GM18907 (cell line): Measurements from ENCODE around the gene MAPRE3.
A peak's percentile ranks its signal among the peaks of the same experiment; 100 is the strongest.

ENCODE experiments used
- ATAC-seq: cut with Tn5 transposase; IDR thresholded peaks from one replicate; pipeline ENCODE4 v1.9.1; 2021; ENCODE audit warnings: mild to moderate bottlenecking, moderate library complexity; ENCODE audit not compliant: unreplicated experiment

MAPRE3 gene

DNA sequence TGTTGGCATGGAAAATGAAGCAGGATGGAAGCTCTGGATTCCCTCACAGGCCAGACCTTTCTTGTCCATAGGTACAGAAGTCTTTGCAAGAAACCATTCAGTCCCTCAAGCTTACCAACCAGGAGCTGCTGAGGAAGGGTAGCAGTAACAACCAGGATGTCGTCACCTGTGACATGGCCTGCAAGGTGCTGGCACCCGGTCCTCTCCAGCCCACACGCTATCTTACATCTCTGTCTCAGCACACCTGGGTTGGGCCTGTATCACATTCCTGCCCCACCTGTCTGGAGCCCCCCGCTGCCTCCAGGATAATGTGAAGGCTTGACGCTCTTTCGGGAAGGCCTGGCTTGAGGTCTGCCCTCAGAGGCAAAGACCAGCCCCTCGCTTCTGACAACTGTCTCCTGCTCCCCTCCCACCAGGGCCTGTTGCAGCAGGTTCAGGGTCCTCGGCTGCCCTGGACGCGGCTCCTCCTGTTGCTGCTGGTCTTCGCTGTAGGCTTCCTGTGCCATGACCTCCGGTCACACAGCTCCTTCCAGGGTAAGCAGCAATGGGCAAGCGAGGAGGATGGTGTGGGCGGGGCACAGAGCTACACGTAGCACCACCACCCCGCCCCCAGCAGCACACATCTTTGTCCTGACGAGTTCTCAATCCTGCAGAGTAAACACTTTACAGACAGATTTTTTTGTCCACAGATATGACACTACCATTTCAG is 68.3 kb downstream of the MAPRE3 start:
- ATAC-seq: no peak

DNA sequence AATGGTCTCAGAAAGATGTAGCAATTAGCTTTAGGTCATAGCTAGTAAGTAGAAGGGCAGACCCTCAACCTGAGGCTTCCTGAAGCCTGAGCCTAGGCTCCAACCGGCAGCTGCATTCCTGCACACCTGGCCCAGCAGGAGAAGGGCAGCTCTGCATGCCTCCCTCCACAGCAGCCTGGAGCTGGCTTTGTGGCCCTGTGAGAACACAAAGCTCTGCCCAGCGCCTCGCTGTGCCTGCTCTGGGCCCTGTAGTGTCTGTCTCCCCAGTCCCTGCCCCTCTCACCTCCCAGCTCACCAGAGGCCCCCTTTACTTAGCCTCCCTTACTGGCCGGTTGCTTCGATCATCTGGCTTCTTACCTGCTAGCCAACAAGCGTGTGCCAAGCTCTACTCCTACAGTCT is 69.0 kb downstream of the MAPRE3 start:
- no peak for ATAC-seq

DNA sequence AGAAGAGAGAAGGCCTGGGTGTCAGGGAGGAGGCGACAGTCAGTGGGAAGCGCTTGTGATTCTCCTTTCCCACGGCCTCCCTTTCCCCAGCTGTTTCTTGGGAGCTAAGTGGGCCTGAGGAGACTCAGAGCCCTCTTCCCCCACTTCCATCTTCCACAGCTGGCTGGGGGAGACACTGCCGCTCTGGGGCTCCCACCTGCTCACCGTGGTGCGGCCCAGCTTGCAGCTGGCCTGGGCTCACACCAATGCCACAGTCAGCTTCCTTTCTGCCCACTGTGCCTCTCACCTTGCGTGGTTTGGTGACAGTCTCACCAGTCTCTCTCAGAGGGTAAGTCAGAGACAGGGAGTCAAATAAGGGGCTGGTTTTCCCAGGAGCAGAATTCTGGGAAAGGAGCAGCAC is 69.4 kb downstream of the MAPRE3 start:
- ATAC-seq: no peak

DNA sequence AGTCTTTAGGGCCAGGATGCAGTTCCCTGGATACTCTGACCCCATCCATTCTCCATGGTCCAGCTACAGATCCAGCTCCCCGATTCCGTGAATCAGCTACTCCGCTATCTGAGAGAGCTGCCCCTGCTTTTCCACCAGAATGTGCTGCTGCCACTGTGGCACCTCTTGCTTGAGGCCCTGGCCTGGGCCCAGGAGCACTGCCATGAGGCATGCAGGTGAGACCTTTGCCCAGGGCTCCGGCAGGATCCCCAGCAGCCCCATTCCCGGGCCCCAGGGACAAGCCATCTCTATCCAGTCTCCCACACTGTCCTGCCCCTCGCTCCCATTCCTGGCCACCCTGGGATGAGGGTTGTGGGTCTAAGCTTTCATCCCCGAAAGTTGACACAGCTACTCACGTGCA is 69.8 kb downstream of the MAPRE3 start:
- no peak for ATAC-seq

DNA sequence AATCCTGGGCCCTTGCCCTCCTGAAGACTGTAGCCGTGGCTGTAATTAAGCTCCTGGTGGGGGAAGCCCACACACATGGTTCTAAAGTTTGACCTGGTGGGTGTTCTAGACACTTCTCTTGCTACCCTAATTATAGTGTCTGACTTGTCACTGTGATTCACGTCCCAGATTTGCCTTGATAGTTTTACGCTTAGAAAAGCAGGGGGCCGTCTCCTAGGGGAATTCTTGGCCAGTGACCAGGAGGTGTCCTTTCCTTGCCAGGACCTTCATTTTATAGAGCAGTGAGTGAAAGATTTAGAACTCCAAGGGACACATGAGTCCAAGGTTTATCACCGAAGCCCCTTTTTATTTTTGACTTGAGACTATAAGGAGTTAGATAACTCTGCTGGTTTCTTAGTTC is 71.3 kb downstream of the MAPRE3 start:
- ATAC-seq: no peak

DNA sequence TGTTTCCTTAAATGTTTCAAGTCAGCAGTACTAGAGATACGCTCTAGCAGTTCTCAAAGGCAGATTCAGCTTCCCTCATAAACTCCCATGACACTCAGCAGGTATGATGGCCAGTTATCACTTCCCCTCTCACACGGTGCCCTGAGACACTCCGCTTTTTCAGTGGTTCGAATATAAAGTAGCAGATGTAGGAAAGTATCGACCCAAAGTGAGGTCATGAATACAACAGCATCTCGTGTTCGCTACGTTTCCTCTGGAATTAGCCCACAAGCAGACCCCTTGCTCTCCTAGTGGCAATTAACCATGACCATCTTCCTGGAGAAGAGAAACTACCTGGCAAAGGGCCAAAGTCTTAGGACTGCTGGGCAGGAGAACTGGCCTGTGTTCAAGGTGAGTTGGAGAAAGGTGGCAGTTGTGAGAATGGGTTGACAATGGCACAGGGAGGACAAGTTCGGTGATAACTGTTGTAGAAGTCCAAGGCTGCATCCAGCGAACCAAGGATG is 71.8 kb downstream of the MAPRE3 start:
- ATAC-seq: no peak

DNA sequence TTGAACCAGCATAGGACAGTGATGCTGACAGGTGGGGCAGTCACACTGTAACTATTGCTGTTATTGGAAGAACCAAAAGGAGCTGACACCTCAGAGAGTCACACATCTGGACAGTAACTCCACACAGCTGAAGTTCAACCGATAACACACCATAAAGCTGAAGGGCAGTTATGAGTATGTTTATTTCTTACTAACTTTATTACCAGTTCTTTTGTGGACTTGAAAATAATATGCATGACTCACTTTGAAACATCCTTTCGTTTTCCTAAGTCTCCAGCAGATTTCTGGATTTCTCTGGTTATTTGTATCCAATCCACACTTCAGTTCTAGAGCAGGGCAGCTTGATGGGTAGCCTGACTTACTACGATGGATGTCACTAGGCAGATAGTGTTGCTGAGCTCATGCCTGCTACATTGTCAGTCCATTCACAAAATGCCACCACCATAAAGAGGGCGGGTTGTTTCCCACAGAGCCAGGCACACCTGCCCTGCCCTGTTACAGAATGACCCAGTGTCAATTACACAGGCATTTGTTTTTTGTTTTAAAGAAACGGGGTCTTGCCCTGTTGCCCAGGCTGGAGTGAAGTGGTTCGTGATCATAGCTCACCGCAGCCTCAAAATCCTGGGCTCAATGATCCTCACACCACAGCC is 72.7 kb downstream of the MAPRE3 start:
- no peak for ATAC-seq

DNA sequence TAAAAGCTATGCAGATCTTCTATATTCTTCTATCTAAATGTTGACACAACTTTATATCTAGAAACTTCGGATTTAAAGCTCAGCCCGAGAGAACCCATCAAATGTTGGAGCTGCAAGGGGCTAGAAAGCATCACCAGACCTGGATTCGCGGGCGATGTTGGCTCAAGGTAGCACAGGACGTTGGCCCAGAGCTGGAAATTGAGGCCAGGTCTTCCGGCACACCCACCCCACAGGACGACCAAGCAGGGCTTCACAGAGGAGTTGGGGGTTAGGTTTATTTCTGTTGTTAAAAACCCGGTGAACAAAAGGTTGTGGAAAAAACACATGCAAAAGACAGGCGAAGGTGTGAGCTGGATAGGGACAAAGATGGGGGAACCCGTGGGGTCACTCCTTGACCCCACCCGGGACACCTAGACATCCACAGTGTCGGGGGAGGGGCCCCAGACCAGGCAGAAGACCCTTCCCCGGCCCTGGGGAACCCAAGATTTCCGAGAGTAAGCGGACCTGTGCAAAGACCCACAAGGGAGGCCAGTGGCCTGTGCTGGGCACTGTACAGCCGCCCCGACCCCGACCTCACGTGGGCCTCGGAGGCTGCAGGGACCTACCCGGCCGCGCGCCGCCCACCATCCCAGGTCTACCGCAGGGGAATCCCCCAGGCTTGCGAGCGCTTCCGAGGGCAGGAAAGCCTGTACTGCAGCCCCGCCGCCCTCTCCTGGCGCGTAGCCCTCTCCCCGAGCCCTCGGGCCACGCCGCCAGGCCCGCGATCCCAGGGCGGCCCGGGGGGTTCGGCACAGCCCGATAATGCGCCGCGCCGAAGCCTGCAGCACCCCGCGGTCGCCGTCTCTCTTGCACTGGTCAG is 79.2 kb downstream of the MAPRE3 start:
- peak; percentile 26 for ATAC-seq

DNA sequence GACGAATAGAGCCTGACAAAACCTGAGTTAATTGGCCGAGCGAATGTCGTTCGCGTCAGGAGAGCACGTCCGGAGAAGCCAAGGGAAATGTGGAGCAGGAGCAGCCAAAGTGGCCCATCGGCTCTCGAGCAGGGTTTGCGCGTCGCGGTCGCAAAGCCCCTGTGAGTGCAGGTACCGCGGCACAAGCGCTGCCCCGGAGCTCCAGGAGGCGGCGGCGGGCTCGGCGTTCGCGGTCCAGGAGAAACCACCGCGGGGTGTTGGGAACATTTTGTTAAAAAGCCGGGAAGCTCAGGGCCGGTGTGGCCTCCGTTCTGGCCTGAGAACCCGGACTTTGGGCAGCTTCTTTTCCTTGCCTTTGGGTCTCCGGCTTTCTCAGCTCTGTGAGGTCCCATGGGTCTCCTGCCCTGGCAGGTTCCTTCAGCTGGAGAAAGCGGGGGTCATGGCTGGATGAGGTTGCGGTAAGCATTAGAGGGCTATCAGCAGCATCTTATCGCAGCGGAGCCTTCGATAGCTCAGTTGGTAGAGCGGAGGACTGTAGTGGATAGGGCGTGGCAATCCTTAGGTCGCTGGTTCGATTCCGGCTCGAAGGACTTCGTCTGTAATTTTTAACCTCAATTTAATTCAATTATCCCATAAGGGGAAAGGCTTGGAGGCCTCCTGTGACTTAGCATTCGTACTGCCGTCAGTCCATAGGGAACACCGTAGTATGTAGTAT is 80.0 kb downstream of the MAPRE3 start:
- ATAC-seq: peak; percentile 61

DNA sequence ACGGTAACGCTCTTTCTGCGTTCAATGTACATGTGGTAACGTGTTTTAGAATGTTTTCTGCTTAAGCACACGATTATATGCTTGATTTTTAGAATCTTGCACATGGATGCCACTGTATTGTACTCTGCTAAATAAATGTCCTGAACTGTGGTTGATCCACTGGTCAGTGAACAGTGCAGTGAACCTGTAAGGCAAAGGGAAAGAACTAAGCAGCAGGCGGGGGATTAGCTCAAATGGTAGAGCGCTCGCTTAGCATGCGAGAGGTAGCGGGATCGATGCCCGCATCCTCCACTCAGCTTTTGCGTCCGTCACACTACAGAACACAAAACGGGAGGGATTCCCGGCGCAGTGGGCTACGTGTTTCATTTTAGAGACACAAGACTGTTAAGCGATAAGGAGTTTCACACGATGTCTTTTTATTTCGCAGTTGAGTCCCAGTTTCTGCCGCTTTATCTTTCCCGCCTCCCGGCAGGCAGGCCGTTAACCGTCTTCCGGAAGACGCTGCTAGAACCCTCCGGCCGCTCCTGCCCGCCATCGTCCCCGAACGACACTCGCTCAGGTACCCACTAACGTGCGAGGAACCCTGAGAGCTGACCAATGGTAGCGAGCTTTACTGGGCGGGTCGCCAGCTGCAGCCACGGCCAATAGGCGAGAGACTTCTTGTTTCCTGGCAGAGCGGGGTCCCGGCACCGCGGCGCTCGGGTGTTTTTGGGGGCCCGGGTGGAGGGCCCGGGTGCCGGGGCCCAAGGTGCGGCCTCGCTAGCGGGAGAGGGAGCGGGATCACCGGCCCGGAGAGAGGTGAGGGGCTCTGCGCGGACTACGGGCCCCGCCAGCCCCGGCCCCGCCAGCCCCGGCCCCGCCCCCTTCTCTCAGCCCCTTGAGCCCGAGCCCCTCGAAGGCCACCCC is 80.8 kb downstream of the MAPRE3 start, which contains the start of gene AGBL5:
Gene AGBL5, plus strand, starts transcription at position 673 of the 906 bp plus-strand sequence. CDS start 1,291 bp downstream, outside the sequence.
- ATAC-seq: peak; percentile 69

DNA sequence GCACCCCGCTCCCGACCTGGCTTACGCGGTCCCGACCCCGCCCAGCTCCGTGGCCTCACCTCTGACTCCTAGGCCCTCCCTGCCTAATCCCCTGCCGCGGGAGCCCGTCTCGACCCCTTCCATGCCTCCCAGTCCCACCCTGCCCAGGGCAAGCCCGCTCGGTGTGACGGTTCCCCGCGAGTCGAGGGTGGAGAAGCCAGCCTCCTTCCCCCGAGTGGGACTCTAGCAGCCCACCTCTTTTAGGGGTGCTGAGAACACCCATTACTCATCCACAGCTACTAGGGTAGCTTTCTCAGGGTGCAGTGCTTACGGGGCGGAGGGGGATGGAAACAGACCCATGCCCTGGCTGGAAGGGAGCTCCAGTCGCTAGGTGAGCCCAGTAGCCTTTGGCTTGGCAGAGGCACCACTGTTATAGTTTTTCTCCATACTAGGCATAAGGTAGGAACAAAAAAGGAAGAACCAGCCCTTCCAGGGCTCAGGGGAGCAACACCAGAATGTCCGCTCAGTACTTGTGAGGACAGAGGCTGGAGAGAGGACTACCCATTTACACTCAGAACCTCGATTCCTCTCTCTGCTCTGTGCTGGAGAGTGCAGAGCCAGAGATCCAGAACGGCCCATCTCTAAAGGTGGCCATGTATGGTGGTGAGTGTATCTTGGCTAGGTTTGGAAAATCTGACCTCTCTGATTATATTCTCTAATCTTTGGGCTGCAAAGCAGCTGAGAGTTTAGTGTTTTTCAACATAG is 81.6 kb downstream of the MAPRE3 start:
- no peak for ATAC-seq

DNA sequence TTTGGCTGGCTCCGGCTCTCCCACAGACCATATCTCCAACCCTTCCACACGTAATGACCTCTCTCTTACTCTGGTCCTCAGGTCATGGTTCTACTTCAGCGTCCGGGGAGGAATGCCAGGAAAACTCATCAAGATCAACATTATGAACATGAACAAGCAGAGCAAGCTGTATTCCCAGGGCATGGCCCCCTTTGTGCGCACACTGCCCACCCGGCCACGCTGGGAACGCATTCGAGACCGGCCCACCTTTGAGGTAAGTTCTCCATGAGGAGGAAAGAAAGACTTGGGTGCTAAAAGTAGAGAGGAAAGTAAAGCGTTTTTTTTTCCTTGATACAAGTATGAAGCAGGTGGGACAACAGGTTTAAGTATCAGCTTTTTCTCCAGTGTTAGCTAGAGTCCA is 82.9 kb downstream of the MAPRE3 start:
- ATAC-seq: no peak

DNA sequence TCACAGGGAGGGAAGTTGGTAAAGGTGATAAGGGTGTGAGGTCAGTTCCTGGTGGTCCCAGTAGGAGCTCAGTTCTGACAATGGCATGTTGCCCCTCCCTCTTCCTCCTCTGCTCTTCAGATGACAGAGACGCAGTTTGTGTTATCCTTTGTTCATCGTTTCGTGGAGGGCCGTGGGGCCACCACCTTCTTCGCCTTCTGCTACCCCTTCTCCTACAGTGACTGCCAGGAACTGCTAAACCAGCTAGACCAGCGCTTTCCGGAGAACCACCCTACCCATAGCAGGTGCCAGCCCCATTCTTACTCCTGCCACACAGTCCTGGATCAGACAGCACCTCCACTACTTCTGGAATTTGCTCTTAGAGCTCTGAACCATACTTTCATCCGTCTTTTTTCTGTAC is 83.3 kb downstream of the MAPRE3 start:
- no peak for ATAC-seq

DNA sequence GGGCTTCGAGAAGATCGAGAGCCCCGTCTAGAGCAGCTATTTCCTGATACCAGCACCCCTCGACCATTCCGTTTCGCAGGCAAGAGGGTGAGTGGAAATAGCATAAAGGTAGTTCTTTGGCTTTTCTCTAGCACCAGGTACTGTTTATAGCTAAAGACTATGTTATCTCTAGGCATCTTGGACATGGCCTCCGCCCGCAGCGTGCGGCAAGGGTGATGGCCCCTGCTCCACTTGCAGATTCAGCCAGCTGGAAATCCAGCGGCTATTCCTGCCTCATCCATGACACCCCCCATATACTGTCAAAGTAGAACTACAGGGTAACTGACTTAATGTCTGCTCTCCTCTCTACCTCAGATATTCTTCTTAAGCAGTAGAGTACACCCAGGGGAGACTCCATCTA is 84.3 kb downstream of the MAPRE3 start:
- no peak for ATAC-seq

DNA sequence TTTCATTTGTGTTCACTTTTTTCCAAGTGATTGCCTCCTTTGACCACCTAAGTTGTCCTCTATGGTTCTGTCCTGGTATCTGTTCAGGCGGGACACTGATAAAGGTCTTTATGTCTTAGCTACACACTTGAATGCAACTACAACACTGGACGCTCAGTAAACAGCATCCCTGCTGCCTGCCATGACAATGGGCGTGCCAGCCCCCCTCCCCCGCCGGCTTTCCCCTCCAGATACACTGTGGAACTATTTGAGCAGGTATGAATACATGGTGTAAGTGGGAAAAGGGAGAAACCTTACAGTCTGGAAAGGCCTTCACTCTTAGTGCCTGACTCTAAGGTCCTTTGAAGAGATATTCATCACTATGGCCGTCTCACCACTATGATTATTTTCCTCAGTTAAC is 86.7 kb downstream of the MAPRE3 start:
- ATAC-seq: no peak

DNA sequence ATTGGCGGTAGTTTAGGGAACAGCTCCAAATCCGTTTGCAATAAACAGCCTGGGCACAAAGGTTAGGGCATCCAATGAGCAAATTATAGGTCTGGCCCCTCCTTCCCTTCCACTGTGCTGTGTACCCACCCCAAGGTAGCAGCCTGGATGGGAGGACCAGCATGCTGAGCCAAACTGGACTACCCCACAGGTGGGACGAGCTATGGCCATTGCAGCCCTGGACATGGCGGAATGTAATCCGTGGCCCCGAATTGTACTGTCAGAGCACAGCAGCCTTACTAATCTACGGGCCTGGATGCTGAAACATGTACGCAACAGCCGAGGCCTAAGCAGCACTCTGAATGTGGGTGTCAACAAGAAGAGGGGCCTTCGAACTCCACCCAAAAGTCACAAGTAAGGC is 87.8 kb downstream of the MAPRE3 start:
- no peak for ATAC-seq

DNA sequence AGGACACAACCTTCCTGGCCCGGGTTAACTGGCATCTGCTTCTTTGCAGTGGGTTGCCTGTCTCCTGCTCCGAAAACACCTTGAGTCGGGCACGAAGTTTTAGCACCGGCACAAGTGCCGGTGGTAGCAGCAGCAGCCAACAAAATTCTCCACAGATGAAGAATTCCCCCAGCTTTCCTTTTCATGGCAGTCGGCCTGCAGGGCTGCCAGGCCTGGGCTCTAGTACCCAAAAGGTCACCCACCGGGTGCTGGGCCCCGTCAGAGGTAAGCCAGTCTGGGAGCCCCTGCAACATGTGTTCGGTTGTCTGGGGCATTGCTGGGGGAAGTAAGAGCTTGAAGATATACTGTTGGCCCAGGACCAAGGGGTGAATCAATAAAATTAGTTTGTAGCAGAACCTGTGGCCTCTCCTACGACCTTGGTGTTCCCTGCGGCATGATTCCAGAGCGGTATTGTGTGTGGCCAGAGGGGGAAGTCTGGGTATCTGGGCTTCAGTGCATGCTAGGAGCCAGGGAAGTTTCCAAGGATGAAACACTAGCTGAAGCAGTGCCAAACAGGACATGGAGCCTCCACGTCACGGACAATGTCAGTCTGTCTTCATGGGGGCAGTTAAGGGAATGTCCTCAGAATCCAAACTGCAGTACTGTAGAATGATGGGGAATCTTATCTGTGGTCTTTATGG is 88.8 kb downstream of the MAPRE3 start:
- ATAC-seq: no peak

DNA sequence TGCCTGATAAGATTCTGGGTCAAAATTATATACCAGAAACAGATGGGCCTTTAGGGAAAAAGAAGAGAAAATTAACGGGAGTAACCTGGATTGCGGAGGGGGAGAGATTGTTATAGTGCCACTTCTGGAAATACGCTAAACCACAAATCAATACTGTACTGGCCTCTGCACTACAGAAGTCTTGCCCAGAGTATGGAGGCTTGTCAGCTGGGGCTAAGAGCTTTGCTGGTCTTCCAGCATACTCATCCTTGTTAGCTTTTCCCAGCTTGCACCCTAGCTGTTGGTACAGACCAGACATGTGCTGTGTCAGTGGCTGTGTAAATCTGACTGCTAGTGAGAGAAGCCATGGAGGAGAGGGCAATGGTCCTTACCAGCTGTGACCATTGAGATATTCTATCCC is 89.9 kb downstream of the MAPRE3 start:
- no peak for ATAC-seq

DNA sequence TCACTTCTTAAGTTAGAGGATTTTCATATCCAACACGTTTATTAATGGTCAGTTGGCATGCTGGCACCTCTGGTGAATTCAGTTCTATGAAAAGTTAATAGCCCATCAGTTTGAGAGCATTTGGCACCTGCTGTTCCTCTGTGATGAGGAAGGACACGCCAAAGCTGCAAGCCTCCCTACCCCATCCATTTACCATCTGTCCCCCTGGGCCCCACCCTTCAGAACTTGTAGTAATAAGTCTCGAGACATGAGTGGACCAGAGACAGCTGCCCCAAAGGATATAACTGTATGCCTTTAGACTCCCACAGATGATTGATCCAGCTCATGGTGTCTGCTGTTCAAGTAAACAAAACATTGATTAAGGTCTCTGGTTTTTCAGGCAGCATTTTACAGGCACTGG is 94.7 kb downstream of the MAPRE3 start:
- ATAC-seq: no peak
